Stomach (tissue), 9 donors: ENCODE data around the gene RANBP10. TPM values are rescaled to one million over a fixed set of nuclear protein-coding genes. Genes with fewer than 3 reads are reported as not detected.

Experiments
- DNase-seq, 2 donors: peaks; one replicate each; pipeline versions ENCODE4 v3.0.0 to v3.0.0-alpha.2; 2013 to 2019
- H3K27ac ChIP-seq, 5 donors: fragments of 200-600 bp in 4 of 5; sonication (generic) in 4 of 5; one replicate each; pipeline ENCODE4 v1.5.1; 2013 to 2019; ENCODE audit warnings: mild to moderate bottlenecking in 1 of 5, moderate library complexity in 1 of 5
- H3K27me3 ChIP-seq, 3 donors: fragments of 200-600 bp; sonication (generic); one replicate each; pipeline ENCODE4 v1.5.1; 2017 to 2019; ENCODE audit warnings: mixed run types in 1 of 3
- H3K36me3 ChIP-seq, 4 donors: fragments of 200-600 bp; sonication (generic); 1 replicate in 3 of 4; 2 replicates in 1 of 4; pipeline ENCODE4 v1.5.1; 2016 to 2019
- H3K4me1 ChIP-seq, 4 donors: fragments of 200-600 bp; sonication (generic); one replicate each; pipeline ENCODE4 v1.5.1; 2016 to 2019
- H3K4me3 ChIP-seq, 4 donors: fragments of 200-600 bp; sonication (generic) in 3 of 4; one replicate each; pipeline ENCODE4 v1.5.1; 2016 to 2019; ENCODE audit warnings: mild to moderate bottlenecking in 1 of 4
- H3K9me3 ChIP-seq, 4 donors: fragments of 200-600 bp; sonication (generic); one replicate each; pipeline ENCODE4 v1.5.1; 2016 to 2019
- CTCF ChIP-seq, 7 experiments: fragments of 450-650 bp in 4 of 7; fragments of 200-600 bp in 3 of 7; sonication (generic) in 3 of 7; IDR thresholded peaks; one replicate each; pipeline ENCODE4 v1.5.1; 2016 to 2019; ENCODE audit warnings: antibody characterized with exemption in 7 of 7, control low read depth in 2 of 7, mild to moderate bottlenecking in 1 of 7
- EP300 ChIP-seq: sonication (generic); formaldehyde crosslinking; IDR thresholded peaks from one replicate; pipeline ENCODE4 v1.6.1; 2017; ENCODE audit warnings: antibody characterized with exemption
- POLR2A ChIP-seq, 4 donors: fragments of 450-650 bp; IDR thresholded peaks; one replicate each; pipeline ENCODE4 v1.6.1; 2016; ENCODE audit warnings: antibody characterized with exemption in 4 of 4, control low read depth in 2 of 4, mild to moderate bottlenecking in 1 of 4, moderate library complexity in 1 of 4
- POLR2AphosphoS5 ChIP-seq, 3 donors: sonication (generic); formaldehyde crosslinking; IDR thresholded peaks; one replicate each; pipeline ENCODE4 v1.6.1; 2016; ENCODE audit warnings: antibody characterized with exemption in 3 of 3
- WGBS, 5 donors: extraction: QIAGEN DNeasy Blood & Tissue Kit in 3 of 5; methylation state at CpG; one replicate each; pipeline versions ENCODE4 v1.1.5 to v1.1.7; 2013 to 2018; 5-methylcytosine and 5-hydroxymethylcytosine counted together
- intact Hi-C: fragments of 100-400 bp; cut with DNase I; formaldehyde crosslinking; loops from one replicate; pipeline ENCODE4 v1.15.1; 2023; ENCODE audit warnings: low total_unique reads
- polyA plus RNA-seq, 3 donors: library from polyadenylated mRNA; stranded (reverse); fragments of 200-250 nt; gene quantifications; one replicate each; pipeline ENCODE4 v1.2.3, GENCODE V29; 2013
- total RNA-seq, 5 donors: library from RNA; depleted of rRNA; stranded (reverse); fragments of >200 nt; gene quantifications; one replicate each; pipeline versions ENCODE4 v1.1.0 to v1.2.3, GENCODE V29; 2014 to 2016
- donor health status: healthy with polysubstance abuse.
- donor health status: Bipolar disorder and iron deficiency.
- donor health status: healthy.

RANBP10 gene
- total and polyA plus RNA-seq, 8 donors: 2.9 to 37.3 (median 8.0) TPM

DNA sequence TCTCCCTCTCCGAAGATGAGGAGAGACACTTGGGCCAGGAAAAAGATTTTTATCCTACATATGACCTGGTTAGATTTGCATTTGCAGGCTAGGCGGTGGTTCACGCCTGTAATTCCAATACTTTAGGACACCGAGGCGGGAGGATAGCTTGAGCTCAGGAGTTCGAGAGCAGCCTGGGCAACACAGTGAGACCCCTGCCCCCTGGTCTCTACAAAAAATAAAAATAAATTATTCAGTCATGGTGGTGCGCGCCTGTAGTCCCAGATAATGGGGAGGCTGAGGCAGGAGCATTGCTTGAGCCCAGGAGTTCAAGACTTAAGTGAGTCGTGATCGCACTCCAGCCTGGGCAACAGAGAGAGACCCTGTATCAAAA is 27.9 kb upstream of the RANBP10 start:
- Histone ChIP-seq H3K9me3 (no peaks in the 10 kb centered on the region), H3K4me3 (peak overlapping the region; percentile 85 to 92 (median 90)), H3K27ac (peak overlapping the region in 3 of 5 donors; percentile 52 to 86 (median 83)), H3K4me1 (peaks cover 15 to 21% (median 19%) of the 10 kb centered on the region in 4 donors), H3K36me3 (peaks cover 26 to 31% (median 30%) of the 10 kb centered on the region in 4 donors), H3K27me3 (no peaks in the 10 kb centered on the region)
- no peak for DNase-seq
- 69 to 85% (median 81%) methylated on average over 10 of the region's 10 CpGs for WGBS, 5 donors
- intact Hi-C loops: no loop called here
- TF ChIP-seq EP300: no peak
- no peak for TF ChIP-seq POLR2AphosphoS5 (IDR thresholded peaks at IDR 0.05)
- no peak for TF ChIP-seq POLR2A (IDR thresholded peaks at IDR 0.05)
- no peak for TF ChIP-seq CTCF (IDR thresholded peaks at IDR 0.05)

DNA sequence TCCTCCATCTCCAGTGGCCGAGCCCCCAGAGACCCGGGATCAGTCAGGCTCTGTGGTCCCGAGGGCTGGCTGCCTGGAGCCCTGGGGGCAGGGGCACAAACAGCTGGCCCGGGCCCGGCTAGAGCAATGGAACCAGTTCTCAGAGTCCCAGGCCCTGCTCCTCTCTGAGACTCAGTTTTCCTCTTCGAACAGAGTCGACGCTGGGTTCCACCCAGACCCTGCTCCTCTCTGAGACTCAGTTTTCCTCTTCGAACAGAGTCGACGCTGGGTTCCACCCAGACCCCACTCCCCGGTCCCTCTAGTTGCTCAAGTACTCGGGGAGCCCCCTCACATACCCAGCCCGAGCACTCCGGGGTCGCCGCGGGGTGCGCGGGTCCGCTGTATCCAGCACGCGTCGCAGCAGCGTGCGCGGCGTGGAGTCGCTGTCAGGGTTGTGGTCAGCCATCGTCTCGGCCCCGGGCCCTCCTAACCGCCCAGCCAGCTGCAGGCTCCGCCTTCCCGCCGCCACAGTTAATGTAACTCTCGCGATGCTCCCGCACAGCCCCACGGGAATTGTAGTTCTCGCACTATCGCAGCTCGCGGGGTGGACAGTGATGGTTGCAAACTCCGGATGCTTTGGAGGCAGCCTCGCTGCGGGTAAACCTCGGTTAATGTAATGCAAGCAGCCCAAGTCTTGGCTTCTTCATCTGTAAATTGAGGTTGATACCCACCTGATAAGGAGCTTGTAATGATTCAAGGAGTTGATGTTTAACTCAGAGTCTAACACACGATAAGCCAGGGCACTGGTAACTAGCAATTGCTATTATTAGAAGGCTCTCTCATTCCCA is 27.3 kb upstream of the RANBP10 start:
- H3K27me3 ChIP-seq: no peaks in the 10 kb centered on the region
- peak; percentile 71 to 83 (median 75) for TF ChIP-seq POLR2AphosphoS5 (IDR thresholded peaks at IDR 0.05)
- TF ChIP-seq POLR2A (IDR thresholded peaks at IDR 0.05): peak in 1 of 4 donors; percentile 67
- no peak for TF ChIP-seq EP300
- no peak for TF ChIP-seq CTCF (IDR thresholded peaks at IDR 0.05)
- peak overlapping the region; percentile 85 to 92 (median 90) for H3K4me3 ChIP-seq
- DNase-seq: peak; percentile 95 to 97
- 0 to 1% (median 0%) methylated on average over 45 to 49 of the region's 49 CpGs for whole genome bisulfite sequencing, 5 donors
- H3K36me3 ChIP-seq: peaks cover 32 to 37% (median 36%) of the 10 kb centered on the region in 4 donors
- intact Hi-C loops: no loop called here
- H3K9me3 ChIP-seq: no peaks in the 10 kb centered on the region
- H3K27ac ChIP-seq: peak overlapping the region; percentile 31 to 86 (median 83)
- peaks cover 15 to 21% (median 19%) of the 10 kb centered on the region in 4 donors for H3K4me1 ChIP-seq

GRCh38 chr16:67833030-67833414 is 26.7 kb upstream of the RANBP10 start:
- Histone ChIP-seq H3K27ac (peak overlapping the region in 4 of 5 donors; percentile 52 to 86 (median 83)), H3K4me3 (peak overlapping the region; percentile 85 to 92 (median 90)), H3K27me3 (no peaks in the 10 kb centered on the region), H3K9me3 (no peaks in the 10 kb centered on the region), H3K36me3 (peaks cover 34 to 43% (median 42%) of the 10 kb centered on the region in 4 donors), H3K4me1 (peaks cover 15 to 21% (median 19%) of the 10 kb centered on the region in 4 donors)
- intact Hi-C loops: no loop called here
- 0 to 6% (median 0%) methylated on average over 3 of the region's 3 CpGs for WGBS, 5 donors
- peak in 1 of 2 donors; percentile 43 for DNase-seq
- TF ChIP-seq EP300: no peak
- TF ChIP-seq POLR2AphosphoS5 (IDR thresholded peaks at IDR 0.05): no peak
- no peak for TF ChIP-seq CTCF (IDR thresholded peaks at IDR 0.05)
- no peak for TF ChIP-seq POLR2A (IDR thresholded peaks at IDR 0.05)

DNA sequence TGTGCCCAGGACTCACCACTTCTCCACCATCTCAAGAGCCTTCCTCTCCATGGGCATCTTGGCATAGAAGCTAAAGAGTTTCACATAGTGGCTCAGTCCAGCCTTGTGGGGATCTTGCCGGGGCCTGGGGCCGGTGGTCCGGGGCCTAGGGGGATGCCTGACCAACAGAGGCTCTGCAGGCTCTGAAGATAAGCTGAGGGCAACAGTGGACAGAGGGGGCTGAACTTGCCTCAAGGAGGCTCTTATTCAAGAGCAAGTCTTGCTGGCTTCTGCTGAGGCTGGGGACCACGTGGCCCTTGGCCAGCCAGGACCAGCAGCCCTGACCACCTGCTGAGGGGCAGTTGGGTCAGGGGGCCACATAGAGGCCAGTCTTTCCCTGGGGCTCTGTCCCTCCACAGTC is 22.3 kb upstream of the RANBP10 start:
- Histone ChIP-seq H3K36me3 (peaks cover 34 to 65% (median 63%) of the 10 kb centered on the region in 4 donors), H3K4me1 (peaks cover 11 to 15% (median 14%) of the 10 kb centered on the region in 4 donors), H3K4me3 (no peak overlapping the region), H3K27me3 (no peaks in the 10 kb centered on the region), H3K27ac (no peak overlapping the region), H3K9me3 (no peaks in the 10 kb centered on the region)
- WGBS, 5 donors: 89 to 100% (median 95%) methylated on average over 4 of the region's 4 CpGs
- intact Hi-C loops: loop anchor here (10.0 kb wide), 1 partner anchor 106 kb away; the partner anchor contains the start of genes CTRL and PSMB10
- no peak for DNase-seq
- TF ChIP-seq POLR2A (IDR thresholded peaks at IDR 0.05): no peak
- TF ChIP-seq CTCF (IDR thresholded peaks at IDR 0.05): no peak
- TF ChIP-seq POLR2AphosphoS5 (IDR thresholded peaks at IDR 0.05): no peak
- no peak for TF ChIP-seq EP300
